ENCODE measurements around the gene H6PD.

DNA sequence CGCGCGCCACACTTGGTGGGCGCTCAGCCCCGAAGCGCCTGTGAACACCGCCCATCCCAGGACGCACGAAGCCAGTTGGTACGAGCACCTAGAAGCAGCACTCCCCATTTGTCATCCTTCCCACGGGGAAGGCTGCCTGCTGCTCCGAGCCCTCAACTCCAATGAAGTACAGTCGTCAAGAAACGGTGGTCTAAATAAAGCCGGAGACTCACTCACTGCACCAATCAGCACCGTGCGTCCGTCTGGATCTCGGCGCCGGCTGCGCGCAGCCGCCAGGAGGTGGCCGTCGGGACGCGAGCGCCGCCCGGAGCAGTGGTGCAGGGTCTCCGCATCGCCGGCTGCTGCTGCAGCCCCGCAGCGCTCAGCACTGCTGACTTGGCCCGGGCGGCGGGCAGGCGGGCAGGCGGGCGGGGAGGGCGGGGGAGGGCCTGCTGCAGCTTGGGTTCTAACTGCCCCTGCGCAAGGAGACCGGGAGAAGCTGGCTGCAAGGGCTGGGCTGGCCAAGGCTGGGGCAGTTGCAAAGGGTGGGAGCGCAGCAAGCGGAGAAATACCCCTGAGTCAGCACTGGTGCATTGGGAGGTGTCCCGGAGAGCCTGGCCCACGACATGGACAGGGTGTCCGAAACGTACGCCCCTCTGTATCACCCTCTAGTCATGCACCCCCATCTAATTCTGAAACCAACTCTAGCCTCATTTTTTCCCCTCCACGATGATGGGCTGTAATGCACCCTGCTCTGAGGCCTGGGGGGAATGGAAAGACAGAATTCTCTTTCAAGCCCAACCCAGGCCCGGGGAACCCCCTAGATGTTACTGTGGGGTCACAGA is 35.8 kb upstream of the H6PD start:
- TF ChIP-seq GATA2 (IDR thresholded peaks at IDR 0.05; ENCODE audit: low read depth, low read length), result no peak
- TF ChIP-seq GATA3 (IDR thresholded peaks at IDR 0.05; ENCODE audit: low read depth, low read length), result no peak
